Breast epithelium (tissue), 4 donors: Measurements from ENCODE around the gene PWP1. TPM values are rescaled to one million over a fixed set of nuclear protein-coding genes. Genes with fewer than 3 reads are reported as not detected.
"Not testable (repeated sequence)": the region's sequence is repeated elsewhere in the genome, so short reads cannot be mapped to it uniquely, and the experiment has no call there.

Experiments used
- DNase-seq, 2 donors: peaks; one replicate each; pipeline ENCODE4 v3.0.0-alpha.2; 2019; ENCODE audit warnings: low spot score in 2 of 2
- H3K27ac ChIP-seq, 2 donors: fragments of 200-600 bp; sonication (generic) in 1 of 2; one replicate each; pipeline ENCODE4 v1.5.1; 2016 to 2019; ENCODE audit warnings: mild to moderate bottlenecking in 1 of 2
- H3K27me3 ChIP-seq, 2 donors: fragments of 200-600 bp; sonication (generic) in 1 of 2; one replicate each; pipeline versions ENCODE4 v1.5.1 to v1.6.0; 2017 to 2019; ENCODE audit warnings: control low read depth in 1 of 2, mild to moderate bottlenecking in 1 of 2
- H3K36me3 ChIP-seq: fragments of 200-600 bp; one replicate; pipeline ENCODE4 v1.5.1; 2019
- H3K4me1 ChIP-seq, 2 donors: fragments of 200-600 bp; sonication (generic); one replicate each; pipeline ENCODE4 v1.5.1; 2016 to 2019; ENCODE audit warnings: control low read depth in 1 of 2
- H3K4me3 ChIP-seq, 3 donors: fragments of 200-600 bp; sonication (generic); 1 replicate in 2 of 3; 2 replicates in 1 of 3; pipeline ENCODE4 v1.5.1; 2016 to 2019; ENCODE audit warnings: mild to moderate bottlenecking in 3 of 3, moderate library complexity in 2 of 3
- H3K9me3 ChIP-seq, 2 donors: fragments of 200-600 bp; sonication (generic) in 1 of 2; one replicate each; pipeline ENCODE4 v1.5.1; 2016 to 2019; ENCODE audit warnings: control low read depth in 1 of 2
- CTCF ChIP-seq, 3 donors: fragments of 450-650 bp; IDR thresholded peaks; one replicate each; pipeline ENCODE4 v1.5.1; 2016 to 2017; ENCODE audit warnings: antibody characterized with exemption in 3 of 3, mild to moderate bottlenecking in 3 of 3, moderate library complexity in 3 of 3
- POLR2A ChIP-seq: fragments of 450-650 bp; IDR thresholded peaks from one replicate; pipeline ENCODE4 v1.6.1; 2016; ENCODE audit warnings: antibody characterized with exemption, mild to moderate bottlenecking, moderate library complexity
- POLR2AphosphoS5 ChIP-seq, 3 donors: sonication (generic); formaldehyde crosslinking; IDR thresholded peaks; one replicate each; pipeline ENCODE4 v1.6.1; 2017; ENCODE audit warnings: antibody characterized with exemption in 3 of 3
- intact Hi-C: fragments of 100-400 bp; cut with DNase I; formaldehyde crosslinking; loops from one replicate; pipeline ENCODE4 v1.15.1; 2023; ENCODE audit warnings: low total_unique reads
- total RNA-seq, 3 donors: library from RNA; depleted of rRNA; stranded (reverse); fragments of >200 nt; gene quantifications; one replicate each; pipeline ENCODE4 v1.1.0, GENCODE V29; 2016

Gene PWP1
- total RNA-seq, 3 donors from 2014 or later = 78.9 to 108 (median 79.0) TPM

GRCh38 chr12:107684990-107685359 lies 624 bp upstream of the PWP1 start:
- Histone ChIP-seq H3K27ac (peak overlapping the region; percentile 82 to 85), H3K9me3 (no peaks in the 10 kb centered on the region), H3K4me1 (no peaks in the 10 kb centered on the region), H3K36me3 (no peaks in the 10 kb centered on the region), H3K27me3 (no peaks in the 10 kb centered on the region), H3K4me3 (peak overlapping the region; percentile 92 to 95 (median 92))
- no peak for TF ChIP-seq POLR2A
- no peak for TF ChIP-seq POLR2AphosphoS5 (IDR thresholded peaks at IDR 0.05)
- TF ChIP-seq CTCF (IDR thresholded peaks at IDR 0.05) = no peak
- no peak for DNase-seq
- intact Hi-C loops = loop anchor here (5.0 kb wide), 1 partner anchor 452 kb away; no protein-coding TSS in a partner anchor

GRCh38 chr12:107695772-107696171 lies 10.2 kb downstream of the PWP1 start:
- DNase-seq, H3K4me3 ChIP-seq, H3K9me3 ChIP-seq, H3K4me1 ChIP-seq, H3K27ac ChIP-seq, H3K27me3 ChIP-seq, intact Hi-C loops: not testable (repeated sequence)
- peaks cover 32% of the 10 kb centered on the region for H3K36me3 ChIP-seq

GRCh38 chr12:107702106-107702505 lies 16.5 kb downstream of the PWP1 start:
- Histone ChIP-seq H3K27me3 (no peaks in the 10 kb centered on the region), H3K27ac (no peak overlapping the region), H3K4me1 (no peaks in the 10 kb centered on the region), H3K9me3 (no peaks in the 10 kb centered on the region), H3K4me3 (no peak overlapping the region), H3K36me3 (peaks cover 18% of the 10 kb centered on the region)
- intact Hi-C loops = no loop called here
- TF ChIP-seq POLR2AphosphoS5 (IDR thresholded peaks at IDR 0.05) = no peak
- peak in 1 of 3 donors; percentile 7 for TF ChIP-seq CTCF (IDR thresholded peaks at IDR 0.05)
- no peak for DNase-seq

GRCh38 chr12:107704041-107704440 lies 18.4 kb downstream of the PWP1 start:
- intact Hi-C loops = no loop called here
- TF ChIP-seq POLR2AphosphoS5 (IDR thresholded peaks at IDR 0.05) (no peak), CTCF (IDR thresholded peaks at IDR 0.05) (no peak), POLR2A (no peak)
- Histone ChIP-seq H3K4me3 (no peak overlapping the region), H3K9me3 (no peaks in the 10 kb centered on the region), H3K27ac (no peak overlapping the region), H3K36me3 (peaks cover 21% of the 10 kb centered on the region), H3K27me3 (no peaks in the 10 kb centered on the region), H3K4me1 (no peaks in the 10 kb centered on the region)
- DNase-seq = no peak

- H3K4me3 ChIP-seq, H3K27ac ChIP-seq, H3K27me3 ChIP-seq, H3K4me1 ChIP-seq, H3K9me3 ChIP-seq, DNase-seq, intact Hi-C loops: not testable (repeated sequence)
- peaks cover 12% of the 10 kb centered on the region for H3K36me3 ChIP-seq
Observed at GRCh38 chr12:107705522-107705921, 19.9 kb downstream of the PWP1 start.

GRCh38 chr12:107715780-107716179 lies 30.2 kb downstream of the PWP1 start:
- Histone ChIP-seq H3K27ac (no peak overlapping the region), H3K27me3 (no peaks in the 10 kb centered on the region), H3K4me1 (no peaks in the 10 kb centered on the region), H3K4me3 (no peak overlapping the region), H3K9me3 (no peaks in the 10 kb centered on the region), H3K36me3 (peaks cover 5% of the 10 kb centered on the region)
- intact Hi-C loops = no loop called here
- DNase-seq = no peak
- TF ChIP-seq POLR2A (no peak), CTCF (IDR thresholded peaks at IDR 0.05) (no peak), POLR2AphosphoS5 (IDR thresholded peaks at IDR 0.05) (no peak)
